OCI-LY3 (cell line): ENCODE results near the gene KRTAP10-2.

Experiments
- CTCF ChIP-seq: fragments of 200-600, 300-600 bp; sonication (generic); IDR thresholded peaks from 2 replicates; pipeline ENCODE4 v1.5.1; 2014; ENCODE audit warnings: antibody characterized with exemption, low read length, low read depth
- EZH2phosphoT487 ChIP-seq: fragments of 200-600 bp; shearing (Covaris generic); IDR thresholded peaks from 2 replicates; pipeline ENCODE4 v1.6.1; 2018; ENCODE audit warnings: antibody characterized with exemption, mixed run types, low read depth

GRCh38 chr21:44521301-44521927 lies 29.9 kb downstream of the KRTAP10-2 start:
- TF ChIP-seq EZH2phosphoT487 (no peak), CTCF (no peak)
